Measurements from ENCODE around the gene SYNPO.

The SYNPO gene

DNA sequence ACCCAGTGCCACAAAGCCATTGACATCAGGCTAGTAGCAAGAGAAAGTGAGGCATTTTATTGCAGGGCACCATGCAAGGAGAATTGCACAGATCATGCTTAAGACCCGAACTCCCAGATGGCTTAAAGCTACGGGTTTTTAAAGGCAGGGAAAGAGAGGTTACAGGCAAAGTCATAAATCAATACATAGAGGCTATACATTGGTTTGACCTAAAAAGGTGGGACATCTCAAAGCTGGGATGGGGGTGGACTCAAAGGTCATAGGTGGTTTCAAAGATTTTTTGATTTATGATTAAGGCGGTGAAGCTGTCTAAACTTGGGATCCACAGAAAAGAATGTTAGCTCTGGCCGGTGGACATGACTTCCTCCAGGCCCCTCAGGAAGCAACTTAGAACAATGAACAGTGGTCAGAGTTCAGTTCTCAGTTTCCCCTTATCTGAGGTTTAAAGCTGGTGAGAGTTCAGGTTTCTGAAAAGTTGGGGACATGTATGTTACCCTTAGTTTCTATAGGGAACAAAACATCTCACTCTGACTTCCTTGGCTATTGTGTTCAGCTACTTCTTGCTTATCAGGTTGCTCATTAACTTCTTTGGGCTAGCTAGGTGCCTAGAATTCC lies 66.4 kb downstream of the SYNPO start:
- Histone ChIP-seq H3K79me2 (ENCODE audit: low read length) (no peaks in the 10 kb centered on the region), H4K20me1 (ENCODE audit: insufficient read depth, low read length) (no peaks in the 10 kb centered on the region), H3K9me2 (replicated peaks; ENCODE audit: insufficient read depth, low read length) (no peaks in the 10 kb centered on the region), H3K27me3 (replicated peaks; ENCODE audit: insufficient read depth, low read length) (no peaks in the 10 kb centered on the region), H3K9me3 (replicated peaks; ENCODE audit: insufficient read depth, low read length) (no peaks in the 10 kb centered on the region), H3K4me2 (ENCODE audit: low read depth, low read length) (no peak overlapping the region), H3K9ac (ENCODE audit: low read length) (no peak overlapping the region), H3K4me3 (ENCODE audit: low read length) (no peak overlapping the region), H3K27ac (ENCODE audit: low read length) (no peak overlapping the region), H3K4me1 (ENCODE audit: low read length) (peaks cover 3% of the 10 kb centered on the region; the same call in 1 of the 2 replicates), H3K36me3 (replicated peaks; ENCODE audit: insufficient read depth, low read length) (no peaks in the 10 kb centered on the region), H3F3A (ENCODE audit: insufficient read depth, low read length) (peaks cover 8% of the 10 kb centered on the region; the same call in 1 of the 2 replicates), H2AFZ (ENCODE audit: low read length) (no peak overlapping the region)
- TF ChIP-seq, protein P1, sequence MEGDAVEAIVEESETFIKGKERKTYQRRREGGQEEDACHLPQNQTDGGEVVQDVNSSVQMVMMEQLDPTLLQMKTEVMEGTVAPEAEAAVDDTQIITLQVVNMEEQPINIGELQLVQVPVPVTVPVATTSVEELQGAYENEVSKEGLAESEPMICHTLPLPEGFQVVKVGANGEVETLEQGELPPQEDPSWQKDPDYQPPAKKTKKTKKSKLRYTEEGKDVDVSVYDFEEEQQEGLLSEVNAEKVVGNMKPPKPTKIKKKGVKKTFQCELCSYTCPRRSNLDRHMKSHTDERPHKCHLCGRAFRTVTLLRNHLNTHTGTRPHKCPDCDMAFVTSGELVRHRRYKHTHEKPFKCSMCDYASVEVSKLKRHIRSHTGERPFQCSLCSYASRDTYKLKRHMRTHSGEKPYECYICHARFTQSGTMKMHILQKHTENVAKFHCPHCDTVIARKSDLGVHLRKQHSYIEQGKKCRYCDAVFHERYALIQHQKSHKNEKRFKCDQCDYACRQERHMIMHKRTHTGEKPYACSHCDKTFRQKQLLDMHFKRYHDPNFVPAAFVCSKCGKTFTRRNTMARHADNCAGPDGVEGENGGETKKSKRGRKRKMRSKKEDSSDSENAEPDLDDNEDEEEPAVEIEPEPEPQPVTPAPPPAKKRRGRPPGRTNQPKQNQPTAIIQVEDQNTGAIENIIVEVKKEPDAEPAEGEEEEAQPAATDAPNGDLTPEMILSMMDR (IDR thresholded peaks at IDR 0.05; ENCODE audit: low read length), result no peak
- TF ChIP-seq EZH2 (optimal IDR thresholded peaks at IDR 0.05; ENCODE audit: low read depth, low read length), result no peak
- no peak for TF ChIP-seq EZH2phosphoT487 (IDR thresholded peaks at IDR 0.05; ENCODE audit: low read length)
- DNase-seq, result no peak
